H9 (cell line): Measurements from ENCODE around the gene OR5H2. TPM values are rescaled to one million over a fixed set of nuclear protein-coding genes. Genes with fewer than 3 reads are reported as not detected.

ENCODE experiments used
- DNase-seq: peaks from one replicate; pipeline ENCODE4 v3.0.0-alpha.2; 2017
- H2AFZ ChIP-seq: one replicate; pipeline ENCODE4 v1.6.1; 2013; ENCODE audit warnings: mild to moderate bottlenecking, low read length, control low read depth, moderate library complexity
- H2AK5ac ChIP-seq: 2 replicates; pipeline ENCODE4 v1.6.1; 2013; ENCODE audit warnings: low read length, control low read depth, mixed read lengths; ENCODE audit not compliant: insufficient read length
- H2BK120ac ChIP-seq: one replicate; pipeline ENCODE4 v1.6.1; 2013; ENCODE audit warnings: low read depth, mild to moderate bottlenecking, low read length, control low read depth, inconsistent platforms; ENCODE audit not compliant: poor library complexity, severe bottlenecking
- H2BK12ac ChIP-seq: 2 replicates; pipeline ENCODE4 v1.6.1; 2013; ENCODE audit warnings: low read length, control low read depth, mixed read lengths, low read depth; ENCODE audit not compliant: insufficient read length
- H2BK15ac ChIP-seq: 2 replicates; pipeline ENCODE4 v1.6.1; 2013; ENCODE audit warnings: low read depth, low read length, control low read depth
- H2BK20ac ChIP-seq: one replicate; pipeline ENCODE4 v1.6.1; 2013; ENCODE audit warnings: low read depth, mild to moderate bottlenecking, low read length, control low read depth, inconsistent platforms; ENCODE audit not compliant: poor library complexity, severe bottlenecking
- H2BK5ac ChIP-seq: 2 replicates; pipeline ENCODE4 v1.6.1; 2013; ENCODE audit warnings: low read length, control low read depth, mixed read lengths; ENCODE audit not compliant: insufficient read length
- H3K14ac ChIP-seq: 2 replicates; pipeline ENCODE4 v1.6.1; 2013; ENCODE audit warnings: low read length, control low read depth; ENCODE audit not compliant: insufficient read depth
- H3K18ac ChIP-seq: 2 replicates; pipeline ENCODE4 v1.6.1; 2013; ENCODE audit warnings: low read depth, mild to moderate bottlenecking, mixed read lengths, low read length, control low read depth; ENCODE audit not compliant: insufficient read length
- H3K23ac ChIP-seq: 2 replicates; pipeline ENCODE4 v1.6.1; 2013; ENCODE audit warnings: low read length, control low read depth, mixed read lengths, low read depth; ENCODE audit not compliant: insufficient read length
- H3K23me2 ChIP-seq: 2 replicates; pipeline ENCODE4 v1.6.1; 2013; ENCODE audit warnings: low read depth, mild to moderate bottlenecking, mixed read lengths, low read length, control low read depth; ENCODE audit not compliant: insufficient read length, poor library complexity, severe bottlenecking
- H3K27ac ChIP-seq: 2 replicates; pipeline ENCODE4 v1.5.1; 2013; ENCODE audit warnings: low read length, control low read depth, mixed read lengths, low read depth; ENCODE audit not compliant: insufficient read length
- H3K27me3 ChIP-seq: 2 replicates; pipeline ENCODE4 v1.6.1; 2013; ENCODE audit warnings: low read length, control low read depth, inconsistent platforms; ENCODE audit not compliant: insufficient read depth
- H3K4ac ChIP-seq: 2 replicates; pipeline ENCODE4 v1.6.1; 2013; ENCODE audit warnings: low read depth, mild to moderate bottlenecking, control low read depth, inconsistent platforms, low read length, moderate library complexity
- H3K4me1 ChIP-seq: 2 replicates; pipeline ENCODE4 v1.6.1; 2013; ENCODE audit warnings: low read length, control low read depth, inconsistent platforms; ENCODE audit not compliant: insufficient read depth
- H3K4me2 ChIP-seq: 2 replicates; pipeline ENCODE4 v1.6.1; 2013; ENCODE audit warnings: low read length, control low read depth, mixed read lengths; ENCODE audit not compliant: insufficient read length, insufficient read depth
- H3K56ac ChIP-seq: 2 replicates; pipeline ENCODE4 v1.6.1; 2013; ENCODE audit warnings: low read depth, mild to moderate bottlenecking, mixed read lengths, low read length, control low read depth; ENCODE audit not compliant: insufficient read length
- H3K79me1 ChIP-seq: 2 replicates; pipeline ENCODE4 v1.6.1; 2013; ENCODE audit warnings: low read depth, mild to moderate bottlenecking, moderate library complexity, low read length, control low read depth, inconsistent platforms; ENCODE audit not compliant: insufficient read depth, poor library complexity, severe bottlenecking
- H3K79me2 ChIP-seq: 2 replicates; pipeline ENCODE4 v1.6.1; 2013; ENCODE audit warnings: low read length, control low read depth, inconsistent platforms; ENCODE audit not compliant: insufficient read depth
- H3K9ac ChIP-seq: 2 replicates; pipeline ENCODE4 v1.6.1; 2013; ENCODE audit warnings: low read length, control low read depth, mixed read lengths; ENCODE audit not compliant: insufficient read length; ENCODE audit errors: extremely low read depth
- H3K9me3 ChIP-seq: one replicate; pipeline ENCODE4 v1.6.1; 2013; ENCODE audit warnings: low read depth, low read length, inconsistent platforms; ENCODE audit not compliant: control insufficient read depth
- H3T11ph ChIP-seq: one replicate; pipeline ENCODE4 v1.6.1; 2013; ENCODE audit warnings: mild to moderate bottlenecking, low read length, control low read depth, inconsistent platforms
- H4K20me1 ChIP-seq: one replicate; pipeline ENCODE4 v1.6.1; 2013; ENCODE audit not compliant: control insufficient read depth, insufficient read length, insufficient read depth
- H4K5ac ChIP-seq: 2 replicates; pipeline ENCODE4 v1.6.1; 2013; ENCODE audit warnings: low read depth, mild to moderate bottlenecking, mixed read lengths, low read length, control low read depth; ENCODE audit not compliant: insufficient read length
- H4K8ac ChIP-seq: replicated peaks from 2 replicates; pipeline ENCODE4 v1.6.1; 2013; ENCODE audit warnings: low read length, control low read depth, mixed read lengths, low read depth; ENCODE audit not compliant: insufficient read length
- H4K91ac ChIP-seq: 2 replicates; pipeline ENCODE4 v1.6.1; 2013; ENCODE audit warnings: low read depth, mild to moderate bottlenecking, moderate library complexity, mixed read lengths, low read length, control low read depth; ENCODE audit not compliant: insufficient read length
- H3K27ac Mint-ChIP-seq, 3 experiments: 2 replicates in 2 of 3; 3 replicates in 1 of 3; pipeline ENCODE4 v1.8.0; 2020 to 2021; ENCODE audit warnings: mixed read lengths in 3 of 3, mild to moderate bottlenecking in 1 of 3, moderate library complexity in 1 of 3
- H3K27me3 Mint-ChIP-seq: 2 replicates; pipeline ENCODE4 v1.8.0; 2021; ENCODE audit warnings: low read depth, mild to moderate bottlenecking, moderate library complexity, mixed read lengths
- H3K36me3 Mint-ChIP-seq, 3 experiments: 2 replicates in 2 of 3; 3 replicates in 1 of 3; pipeline ENCODE4 v1.8.0; 2020 to 2021; ENCODE audit warnings: low read depth in 3 of 3, mixed read lengths in 3 of 3; ENCODE audit not compliant: insufficient read depth in 1 of 3
- H3K4me1 Mint-ChIP-seq, 2 experiments: 2 replicates each; pipeline ENCODE4 v1.8.0; 2020; ENCODE audit warnings: mixed read lengths in 2 of 2
- H3K4me3 Mint-ChIP-seq, 2 experiments: 2 replicates in 1 of 2; 3 replicates in 1 of 2; pipeline ENCODE4 v1.8.0; 2020 to 2021; ENCODE audit warnings: mild to moderate bottlenecking in 2 of 2, mixed read lengths in 2 of 2, moderate library complexity in 1 of 2
- H3K9me3 Mint-ChIP-seq, 2 experiments: 2 replicates in 1 of 2; 3 replicates in 1 of 2; pipeline ENCODE4 v1.8.0; 2020; ENCODE audit warnings: mild to moderate bottlenecking in 2 of 2, mixed read lengths in 2 of 2, moderate library complexity in 1 of 2
- CTCF ChIP-seq: fragments of 200-600 bp; sonication (generic); conservative IDR thresholded peaks from 3 replicates; pipeline ENCODE4 v1.8.0; 2021; ENCODE audit warnings: antibody characterized with exemption, mild to moderate bottlenecking
- WGBS: extraction: QIAGEN DNeasy Blood & Tissue Kit; methylation state at CpG from one replicate; pipeline ENCODE4 v1.1.7; 2013; ENCODE audit warnings: missing lambda C conversion rate, low lambda C conversion rate, mixed read lengths; ENCODE audit not compliant: insufficient read length; ENCODE audit errors: extremely low coverage; 5-methylcytosine and 5-hydroxymethylcytosine counted together
- total RNA-seq: library from RNA; stranded (reverse); gene quantifications from 2 replicates; pipeline ENCODE4 v1.2.1, GENCODE V29; 2021

The OR5H2 gene
- total RNA-seq, 1 experiment from 2014 or later = not detected

- no peak overlapping the region for H3K4me3 Mint-ChIP-seq
- Histone ChIP-seq H2BK15ac (no peak overlapping the region), H3K27me3 (no peaks in the 10 kb centered on the region), H3K18ac (peak overlapping the region; percentile 37), H3K79me2 (no peaks in the 10 kb centered on the region; the same call in 1 of the 2 replicates), H3K4me1 (peaks cover 9% of the 10 kb centered on the region; the same call in 1 of the 2 replicates), H4K91ac (no peak overlapping the region), H2BK20ac (no peak overlapping the region), H3K4me2 (no peak overlapping the region), H3K9me3 (no peaks in the 10 kb centered on the region), H3K23me2 (no peaks in the 10 kb centered on the region), H3K79me1 (no peaks in the 10 kb centered on the region), H3K23ac (no peak overlapping the region), H4K8ac (no peak overlapping the region), H3K14ac (peak overlapping the region; percentile 18; the same call in 1 of the 2 replicates), H3T11ph (no peak overlapping the region), H3K27ac (no peak overlapping the region), H3K9ac (no peak overlapping the region), H3K4ac (no peak overlapping the region), H4K5ac (peak overlapping the region; percentile 6), H2BK120ac (no peak overlapping the region), H2AFZ (no peak overlapping the region), H3K56ac (no peak overlapping the region), H2AK5ac (no peak overlapping the region), H2BK12ac (no peak overlapping the region), H2BK5ac (no peak overlapping the region), H4K20me1 (no peaks in the 10 kb centered on the region)
- no peak overlapping the region for H3K27ac Mint-ChIP-seq
- DNase-seq = no peak
- no peak for TF ChIP-seq CTCF
- H3K27me3 Mint-ChIP-seq = no peaks in the 10 kb centered on the region
- no peaks in the 10 kb centered on the region; a peak in 1 of 5 replicates for H3K9me3 Mint-ChIP-seq
- whole genome bisulfite sequencing = no CpG with 5 or more reads among the region's 5 CpGs
- no peaks in the 10 kb centered on the region; a peak in 1 of 7 replicates for H3K36me3 Mint-ChIP-seq
- H3K4me1 Mint-ChIP-seq = peaks cover 45 to 49% of the 10 kb centered on the region in 2 experiments
These were observed 46.6 kb downstream of the OR5H2 start for GRCh38 chr3:98328933-98329332.
